GM20000 (cell line): ENCODE measurements around the gene BICDL2.
A peak's percentile ranks its signal among the peaks of the same experiment; 100 is the strongest.

Source experiments
- DNase-seq: peaks from one replicate; pipeline ENCODE4 v3.0.0; 2012; ENCODE audit warnings: low spot score
- TF ChIP-seq, protein P1 (sequence below): IDR thresholded peaks from 2 replicates; pipeline ENCODE4 v1.5.1; 2012; ENCODE audit warnings: mild to moderate bottlenecking, control low read depth; ENCODE audit errors: extremely low read depth, missing control alignments

The BICDL2 gene

GRCh38 chr16:3023415-3023668 is 13.4 kb downstream of the BICDL2 start:
- TF ChIP-seq, protein P1, sequence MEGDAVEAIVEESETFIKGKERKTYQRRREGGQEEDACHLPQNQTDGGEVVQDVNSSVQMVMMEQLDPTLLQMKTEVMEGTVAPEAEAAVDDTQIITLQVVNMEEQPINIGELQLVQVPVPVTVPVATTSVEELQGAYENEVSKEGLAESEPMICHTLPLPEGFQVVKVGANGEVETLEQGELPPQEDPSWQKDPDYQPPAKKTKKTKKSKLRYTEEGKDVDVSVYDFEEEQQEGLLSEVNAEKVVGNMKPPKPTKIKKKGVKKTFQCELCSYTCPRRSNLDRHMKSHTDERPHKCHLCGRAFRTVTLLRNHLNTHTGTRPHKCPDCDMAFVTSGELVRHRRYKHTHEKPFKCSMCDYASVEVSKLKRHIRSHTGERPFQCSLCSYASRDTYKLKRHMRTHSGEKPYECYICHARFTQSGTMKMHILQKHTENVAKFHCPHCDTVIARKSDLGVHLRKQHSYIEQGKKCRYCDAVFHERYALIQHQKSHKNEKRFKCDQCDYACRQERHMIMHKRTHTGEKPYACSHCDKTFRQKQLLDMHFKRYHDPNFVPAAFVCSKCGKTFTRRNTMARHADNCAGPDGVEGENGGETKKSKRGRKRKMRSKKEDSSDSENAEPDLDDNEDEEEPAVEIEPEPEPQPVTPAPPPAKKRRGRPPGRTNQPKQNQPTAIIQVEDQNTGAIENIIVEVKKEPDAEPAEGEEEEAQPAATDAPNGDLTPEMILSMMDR: no peak
- DNase-seq: no peak

- TF ChIP-seq, protein P1: no peak
- DNase-seq: no peak
These were observed 13.9 kb downstream of the BICDL2 start for GRCh38 chr16:3022684-3023414.

GRCh38 chr16:3022208-3022683 is 14.5 kb downstream of the BICDL2 start:
- peak; percentile 80 for DNase-seq
- TF ChIP-seq, protein P1: no peak

- peak; percentile 88 for DNase-seq
- TF ChIP-seq, protein P1: peak; percentile 49
These were observed 15.1 kb downstream of the BICDL2 start for GRCh38 chr16:3021449-3022207.

DNA sequence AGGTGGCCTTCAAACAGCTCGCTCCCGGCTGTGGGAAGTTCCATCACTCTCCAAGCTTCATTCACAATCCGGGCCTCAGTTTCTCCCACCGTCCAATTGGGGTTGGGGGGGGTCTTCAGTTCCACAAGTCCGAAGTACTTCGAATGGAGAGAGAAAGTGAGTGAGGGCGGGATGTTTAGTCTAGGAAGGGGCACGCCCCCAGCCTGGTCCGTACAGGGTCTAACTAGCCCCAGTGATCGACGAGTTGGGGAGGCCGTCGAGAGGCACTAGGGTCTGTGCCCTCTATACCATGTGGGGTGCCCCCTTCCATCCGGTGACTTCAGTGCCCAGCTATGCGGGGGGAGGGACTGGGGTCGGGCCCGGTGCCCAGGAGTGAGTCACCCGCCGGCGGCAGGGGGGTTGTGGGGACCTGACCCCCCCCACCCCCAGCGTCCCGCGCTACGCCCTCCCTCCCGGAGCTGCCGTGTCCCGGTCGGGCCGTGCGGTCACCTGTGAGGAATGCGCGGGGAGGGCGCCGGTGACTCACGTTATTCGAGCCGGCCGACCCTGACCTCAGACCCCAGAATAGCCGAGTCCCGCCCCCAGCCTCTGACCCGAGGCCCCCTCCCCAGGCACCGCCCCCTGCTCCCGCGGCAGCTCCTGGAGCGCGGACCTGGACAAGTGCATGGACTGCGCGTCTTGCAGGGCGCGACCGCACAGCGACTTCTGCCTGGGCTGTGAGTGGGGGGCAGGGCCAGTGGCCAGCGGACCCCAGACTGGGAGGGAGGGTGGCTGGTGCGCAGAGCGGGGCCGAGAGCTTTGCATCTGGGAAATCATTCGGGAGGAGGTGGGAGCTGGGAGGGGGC is 15.9 kb downstream of the BICDL2 start:
- DNase-seq: no peak
- TF ChIP-seq, protein P1: no peak

- peak; percentile 95 for DNase-seq
- TF ChIP-seq, protein P1: no peak
These were observed 16.5 kb downstream of the BICDL2 start, which contains the start of gene TNFRSF12A for GRCh38 chr16:3020247-3020603. Gene TNFRSF12A (plus strand): TSS chr16:3020368. CDS start chr16:3020398, 30 bp downstream.
